Caco-2 (cell line): Measurements from ENCODE around the gene SGMS1. TPM values are rescaled to one million over a fixed set of nuclear protein-coding genes. Genes with fewer than 3 reads are reported as not detected.

Experiments
- BruUV-seq: library from RNA; stranded (reverse); fragments of 400-500 nt; replicated peaks from 2 replicates; lab custom pipeline; 2021; lab: Mats Ljungman, UMichigan
- CTCF ChIA-PET: fragments of 300-600 bp; sonication (Branson Sonifier 250); formaldehyde crosslinking; loops from one replicate; lab custom pipeline; 2022; ENCODE audit warnings: antibody characterized with exemption; lab: Charles Lee
- POLR2A ChIA-PET: fragments of 300-600 bp; sonication (Branson Sonifier 250); formaldehyde crosslinking; loops from one replicate; lab custom pipeline; 2022; ENCODE audit warnings: antibody characterized with exemption; lab: Charles Lee
- DNase-seq, 2 experiments: peaks; one replicate each; pipeline versions ENCODE4 v3.0.0 to v3.0.0-alpha.2; 2020 to 2022
- H3K27me3 ChIP-seq: replicated peaks from 2 replicates; pipeline ENCODE4 v1.6.0; 2011; ENCODE audit warnings: low read length; ENCODE audit not compliant: control insufficient read depth, insufficient read depth
- H3K36me3 ChIP-seq: 2 replicates; pipeline ENCODE4 v1.5.1; 2011; ENCODE audit warnings: low read length; ENCODE audit not compliant: control insufficient read depth, insufficient read depth
- H3K4me1 ChIP-seq: fragments of 250-450 bp; sonication (Bioruptor Pico); 2 replicates; pipeline ENCODE4 v1.5.1; 2020; ENCODE audit warnings: mild to moderate bottlenecking
- H3K4me3 ChIP-seq: 2 replicates; pipeline ENCODE4 v1.5.1; 2011; ENCODE audit warnings: low read depth, mild to moderate bottlenecking, control low read depth, low read length
- H3K9me3 ChIP-seq: fragments of 250-450 bp; sonication (Bioruptor Pico); 2 replicates; pipeline ENCODE4 v1.5.1; 2020; ENCODE audit warnings: mild to moderate bottlenecking, moderate library complexity
- H3K27ac Mint-ChIP-seq: one replicate; pipeline ENCODE4 v1.8.0; 2022; ENCODE audit warnings: mixed read lengths; ENCODE audit not compliant: unreplicated experiment
- H3K27me3 Mint-ChIP-seq: one replicate; pipeline ENCODE4 v1.8.0; 2022; ENCODE audit warnings: mixed read lengths; ENCODE audit not compliant: insufficient read depth, unreplicated experiment
- H3K36me3 Mint-ChIP-seq: one replicate; pipeline ENCODE4 v1.8.0; 2022; ENCODE audit warnings: mild to moderate bottlenecking, mixed read lengths; ENCODE audit not compliant: insufficient read depth, unreplicated experiment
- H3K4me1 Mint-ChIP-seq: one replicate; pipeline ENCODE4 v1.8.0; 2022; ENCODE audit warnings: low read depth, mixed read lengths; ENCODE audit not compliant: unreplicated experiment
- H3K4me3 Mint-ChIP-seq: one replicate; pipeline ENCODE4 v1.8.0; 2022; ENCODE audit warnings: mild to moderate bottlenecking, moderate library complexity, mixed read lengths; ENCODE audit not compliant: unreplicated experiment
- H3K9me3 Mint-ChIP-seq: one replicate; pipeline ENCODE4 v1.8.0; 2022; ENCODE audit warnings: mixed read lengths; ENCODE audit not compliant: unreplicated experiment
- intact Hi-C: fragments of 100-400 bp; cut with micrococcal nuclease; formaldehyde crosslinking; loops from one replicate; pipeline ENCODE4 v1.10.0; 2022; ENCODE audit not compliant: unreplicated experiment
- total RNA-seq: library from RNA; stranded (reverse); gene quantifications from 2 replicates; pipeline ENCODE4 v1.2.3, GENCODE V29; 2022
- TF ChIP-seq, protein P1 (sequence below), 2 experiments: fragments of 200-600 bp in 1 of 2; IDR thresholded peaks; 1 replicate in 1 of 2; 2 replicates in 1 of 2; pipeline versions ENCODE4 v1.5.1 to v1.8.0; 2011 to 2022; ENCODE audit warnings: antibody characterized with exemption in 1 of 2, control low read depth in 1 of 2, inconsistent platforms in 1 of 2, low read depth in 1 of 2, low read length in 1 of 2, mild to moderate bottlenecking in 1 of 2, moderate library complexity in 1 of 2; ENCODE audit not compliant: insufficient read depth in 1 of 2, severe bottlenecking in 1 of 2, unreplicated experiment in 1 of 2

SGMS1 gene
- total RNA-seq, 1 experiment from 2014 or later = 30.5 TPM

DNA sequence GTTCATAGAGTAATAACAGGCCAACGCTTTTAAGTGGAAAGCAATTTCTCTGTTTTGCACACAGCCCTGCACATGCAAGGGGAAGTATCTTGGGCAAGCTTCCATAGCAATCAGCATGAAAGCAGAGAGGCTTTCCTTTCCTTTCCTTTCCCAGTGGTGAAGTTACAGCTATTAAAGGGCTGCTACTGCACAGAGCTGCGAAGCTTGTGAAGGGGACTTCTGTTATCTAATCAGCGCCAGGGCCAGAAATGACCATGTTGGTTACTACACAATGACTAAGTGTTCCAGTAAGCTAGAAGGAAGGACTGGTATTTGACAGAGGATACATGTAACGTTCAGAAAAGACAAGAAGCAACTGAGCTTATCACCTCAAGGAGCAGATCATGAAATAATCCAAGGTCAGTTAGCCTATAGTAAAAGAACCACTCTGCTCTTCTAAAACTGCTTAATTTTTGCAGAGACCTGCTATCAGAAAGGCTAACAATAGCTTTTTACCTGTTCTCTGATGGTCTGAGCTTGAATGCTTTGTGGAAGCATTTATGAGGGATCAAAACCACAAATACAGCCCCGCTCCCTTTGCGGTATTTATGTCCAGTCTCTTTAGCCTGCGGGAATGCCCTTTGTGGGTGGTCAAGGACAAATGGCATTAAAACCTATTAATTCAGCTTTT is 45.9 kb downstream of the SGMS1 start:
- peak; percentile 55 to 76 for DNase-seq
- POLR2A ChIA-PET = interaction anchor here (1.3 kb wide), 2 partner anchors 28 to 47 kb away, joined by 8 read pairs; partner anchors contain the start of gene SGMS1
- Histone ChIP-seq H3K36me3 (no peaks in the 10 kb centered on the region), H3K27me3 (no peaks in the 10 kb centered on the region), H3K9me3 (no peaks in the 10 kb centered on the region), H3K4me3 (no peak overlapping the region), H3K4me1 (peaks cover 60% of the 10 kb centered on the region)
- intact Hi-C loops = no loop called here
- TF ChIP-seq, protein P1, sequence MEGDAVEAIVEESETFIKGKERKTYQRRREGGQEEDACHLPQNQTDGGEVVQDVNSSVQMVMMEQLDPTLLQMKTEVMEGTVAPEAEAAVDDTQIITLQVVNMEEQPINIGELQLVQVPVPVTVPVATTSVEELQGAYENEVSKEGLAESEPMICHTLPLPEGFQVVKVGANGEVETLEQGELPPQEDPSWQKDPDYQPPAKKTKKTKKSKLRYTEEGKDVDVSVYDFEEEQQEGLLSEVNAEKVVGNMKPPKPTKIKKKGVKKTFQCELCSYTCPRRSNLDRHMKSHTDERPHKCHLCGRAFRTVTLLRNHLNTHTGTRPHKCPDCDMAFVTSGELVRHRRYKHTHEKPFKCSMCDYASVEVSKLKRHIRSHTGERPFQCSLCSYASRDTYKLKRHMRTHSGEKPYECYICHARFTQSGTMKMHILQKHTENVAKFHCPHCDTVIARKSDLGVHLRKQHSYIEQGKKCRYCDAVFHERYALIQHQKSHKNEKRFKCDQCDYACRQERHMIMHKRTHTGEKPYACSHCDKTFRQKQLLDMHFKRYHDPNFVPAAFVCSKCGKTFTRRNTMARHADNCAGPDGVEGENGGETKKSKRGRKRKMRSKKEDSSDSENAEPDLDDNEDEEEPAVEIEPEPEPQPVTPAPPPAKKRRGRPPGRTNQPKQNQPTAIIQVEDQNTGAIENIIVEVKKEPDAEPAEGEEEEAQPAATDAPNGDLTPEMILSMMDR (IDR thresholded peaks at IDR 0.05; ENCODE audit: insufficient read depth in 1 of 2, low read depth in 1 of 2, low read length in 1 of 2, severe bottlenecking in 1 of 2, unreplicated experiment in 1 of 2) = no peak
- H3K9me3 Mint-ChIP-seq = no peaks in the 10 kb centered on the region
- H3K4me3 Mint-ChIP-seq = peak overlapping the region; percentile 65
- H3K27me3 Mint-ChIP-seq = no peaks in the 10 kb centered on the region
- BruUV-seq = no TSS peak
- peaks cover 9% of the 10 kb centered on the region for H3K36me3 Mint-ChIP-seq
- peak overlapping the region; percentile 82 for H3K27ac Mint-ChIP-seq
- CTCF ChIA-PET = interaction anchor here (1.1 to 2.7 kb wide), 5 partner anchors 28 to 210 kb away, joined by 3 to 12 read pairs (median 4); partner anchors contain the start of gene SGMS1
- peaks cover 72% of the 10 kb centered on the region for H3K4me1 Mint-ChIP-seq

DNA sequence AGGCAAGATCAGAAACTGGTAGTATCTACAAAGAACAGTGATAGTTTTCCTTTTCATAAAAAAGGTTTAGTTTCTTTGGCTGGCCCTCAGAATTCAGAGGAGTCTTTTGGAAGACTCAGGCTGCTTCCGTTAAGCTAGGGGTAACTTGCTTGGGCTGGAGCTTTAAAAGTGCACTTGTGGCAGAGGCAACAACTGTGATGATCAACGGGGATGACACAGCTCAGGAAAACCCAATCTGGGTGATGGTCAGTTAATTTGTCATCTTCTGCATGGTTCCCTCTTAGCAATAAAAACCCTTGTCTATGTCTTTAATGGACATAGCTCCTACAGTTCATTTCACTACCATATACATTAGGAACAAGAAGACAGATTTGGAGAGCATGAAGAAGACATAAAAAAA is 46.7 kb downstream of the SGMS1 start:
- peaks cover 9% of the 10 kb centered on the region for H3K36me3 Mint-ChIP-seq
- Histone ChIP-seq H3K4me3 (no peak overlapping the region), H3K36me3 (no peaks in the 10 kb centered on the region), H3K4me1 (peaks cover 63% of the 10 kb centered on the region), H3K27me3 (no peaks in the 10 kb centered on the region), H3K9me3 (no peaks in the 10 kb centered on the region)
- H3K4me3 Mint-ChIP-seq = no peak overlapping the region
- no peaks in the 10 kb centered on the region for H3K27me3 Mint-ChIP-seq
- BruUV-seq = no TSS peak
- peaks cover 75% of the 10 kb centered on the region for H3K4me1 Mint-ChIP-seq
- POLR2A ChIA-PET = interaction anchor here (1.3 kb wide), 1 partner anchor 47 kb away, joined by 8 read pairs; the partner anchor contains the start of gene SGMS1
- intact Hi-C loops = no loop called here
- TF ChIP-seq, protein P1 (IDR thresholded peaks at IDR 0.05; ENCODE audit: insufficient read depth in 1 of 2, low read depth in 1 of 2, low read length in 1 of 2, severe bottlenecking in 1 of 2, unreplicated experiment in 1 of 2) = no peak
- no peaks in the 10 kb centered on the region for H3K9me3 Mint-ChIP-seq
- CTCF ChIA-PET = interaction anchor here (1.1 to 2.7 kb wide), 6 partner anchors 27 to 209 kb away, joined by 3 to 12 read pairs (median 4); partner anchors contain the start of gene SGMS1
- DNase-seq = no peak
- H3K27ac Mint-ChIP-seq = no peak overlapping the region

DNA sequence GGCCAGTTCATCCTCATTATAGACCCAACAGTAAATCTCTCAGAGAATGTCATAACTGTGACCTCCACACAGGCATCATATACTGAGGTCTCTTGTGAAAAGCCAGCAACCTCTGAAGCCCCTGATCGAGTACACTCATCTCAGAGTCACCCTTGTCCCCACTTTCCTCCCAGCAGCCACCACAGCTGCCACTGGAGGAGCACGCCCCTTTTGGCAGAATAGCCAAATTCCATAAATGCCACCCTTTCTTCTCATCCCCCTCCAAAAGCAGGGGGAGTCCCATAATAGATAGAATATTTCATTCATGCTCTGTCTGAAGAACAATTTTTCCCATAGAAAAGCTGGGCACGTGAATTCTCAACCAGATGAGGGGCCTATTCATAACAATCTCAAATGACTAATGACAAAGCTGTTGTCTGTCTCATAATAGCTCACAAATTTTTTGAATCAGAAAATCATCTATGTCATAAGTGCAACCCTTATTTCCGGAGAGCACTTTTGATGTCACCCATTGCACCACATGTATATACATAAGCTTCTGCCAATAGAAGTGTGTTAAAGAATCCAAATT is 47.4 kb downstream of the SGMS1 start:
- intact Hi-C loops = no loop called here
- Mint-ChIP-seq H3K9me3 (no peaks in the 10 kb centered on the region), H3K36me3 (peaks cover 9% of the 10 kb centered on the region), H3K27me3 (no peaks in the 10 kb centered on the region), H3K27ac (no peak overlapping the region), H3K4me3 (no peak overlapping the region), H3K4me1 (peaks cover 80% of the 10 kb centered on the region)
- peaks cover 66% of the 10 kb centered on the region for H3K4me1 ChIP-seq
- CTCF ChIA-PET = interaction anchor here (1.5 to 2.7 kb wide), 2 partner anchors 29 to 48 kb away, joined by 3 to 12 read pairs; partner anchors contain the start of gene SGMS1
- no peak overlapping the region for H3K4me3 ChIP-seq
- TF ChIP-seq, protein P1 (IDR thresholded peaks at IDR 0.05; ENCODE audit: insufficient read depth in 1 of 2, low read depth in 1 of 2, low read length in 1 of 2, severe bottlenecking in 1 of 2, unreplicated experiment in 1 of 2) = no peak
- POLR2A ChIA-PET = no interaction called here
- no TSS peak for BruUV-seq
- H3K36me3 ChIP-seq = no peaks in the 10 kb centered on the region
- no peaks in the 10 kb centered on the region for H3K9me3 ChIP-seq
- no peak for DNase-seq
- H3K27me3 ChIP-seq = no peaks in the 10 kb centered on the region
